Measurements from ENCODE around the gene MSMB. TPM values are rescaled to one million over a fixed set of nuclear protein-coding genes. Genes with fewer than 3 reads are reported as not detected.

The MSMB gene
- polyA plus RNA-seq, 1 of the 3 experiments (the other 2 are of a cell fraction) = not detected

DNA sequence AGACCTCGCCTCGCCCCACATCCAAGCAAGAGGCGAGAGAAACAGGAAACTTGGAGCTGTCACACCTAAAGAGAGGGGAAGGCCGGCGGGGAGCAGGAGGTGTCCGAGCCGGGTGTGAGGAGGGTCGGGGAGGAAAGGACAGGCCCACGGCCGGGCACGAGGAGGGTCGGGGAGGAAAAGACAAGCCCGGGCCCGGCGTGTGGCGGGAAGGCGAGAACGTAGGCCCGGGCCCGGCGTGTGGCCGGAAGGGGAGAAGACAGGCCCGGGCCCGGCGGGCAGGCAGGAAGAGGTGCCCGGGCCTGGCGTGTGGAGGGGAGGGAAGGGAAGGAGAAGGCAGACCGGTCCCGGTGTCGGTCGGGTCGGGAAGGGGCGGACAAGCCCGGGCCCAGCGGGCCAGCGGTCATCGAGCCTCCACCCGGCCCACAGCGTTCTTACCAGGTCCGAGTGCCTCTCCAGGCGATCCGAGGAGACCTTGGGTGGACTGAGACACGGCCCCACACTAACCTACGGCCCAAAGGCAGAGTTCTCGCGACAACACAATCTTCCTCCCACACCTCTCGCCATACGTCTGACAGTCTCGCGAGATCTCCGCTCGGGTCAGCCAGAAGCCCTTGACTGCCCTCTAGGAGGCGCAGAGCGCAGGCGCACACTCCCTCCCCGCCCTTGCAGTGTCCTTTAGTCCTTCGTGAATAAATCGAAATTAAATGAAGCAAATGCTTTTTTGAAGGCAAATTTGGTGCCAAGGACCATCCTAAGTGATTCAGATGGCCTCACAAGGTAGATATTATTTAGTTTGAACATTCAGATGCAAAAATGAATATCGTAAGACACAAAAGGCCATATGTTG is 15.8 kb downstream of the MSMB start, which contains the start of gene NCOA4 (continued):
- TF ChIP-seq, protein P1, sequence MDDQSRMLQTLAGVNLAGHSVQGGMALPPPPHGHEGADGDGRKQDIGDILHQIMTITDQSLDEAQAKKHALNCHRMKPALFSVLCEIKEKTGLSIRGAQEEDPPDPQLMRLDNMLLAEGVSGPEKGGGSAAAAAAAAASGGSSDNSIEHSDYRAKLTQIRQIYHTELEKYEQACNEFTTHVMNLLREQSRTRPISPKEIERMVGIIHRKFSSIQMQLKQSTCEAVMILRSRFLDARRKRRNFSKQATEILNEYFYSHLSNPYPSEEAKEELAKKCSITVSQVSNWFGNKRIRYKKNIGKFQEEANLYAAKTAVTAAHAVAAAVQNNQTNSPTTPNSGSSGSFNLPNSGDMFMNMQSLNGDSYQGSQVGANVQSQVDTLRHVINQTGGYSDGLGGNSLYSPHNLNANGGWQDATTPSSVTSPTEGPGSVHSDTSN (IDR thresholded peaks at IDR 0.05) = no peak
- TF ChIP-seq, protein P2, sequence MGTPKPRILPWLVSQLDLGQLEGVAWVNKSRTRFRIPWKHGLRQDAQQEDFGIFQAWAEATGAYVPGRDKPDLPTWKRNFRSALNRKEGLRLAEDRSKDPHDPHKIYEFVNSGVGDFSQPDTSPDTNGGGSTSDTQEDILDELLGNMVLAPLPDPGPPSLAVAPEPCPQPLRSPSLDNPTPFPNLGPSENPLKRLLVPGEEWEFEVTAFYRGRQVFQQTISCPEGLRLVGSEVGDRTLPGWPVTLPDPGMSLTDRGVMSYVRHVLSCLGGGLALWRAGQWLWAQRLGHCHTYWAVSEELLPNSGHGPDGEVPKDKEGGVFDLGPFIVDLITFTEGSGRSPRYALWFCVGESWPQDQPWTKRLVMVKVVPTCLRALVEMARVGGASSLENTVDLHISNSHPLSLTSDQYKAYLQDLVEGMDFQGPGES (IDR thresholded peaks at IDR 0.05; ENCODE audit: low read depth, low read length) = no peak
- TF ChIP-seq GABPA (IDR thresholded peaks at IDR 0.05; ENCODE audit: low read depth) (0 out of 2 replicates have a peak, but pooled peaks have one; percentile 23), SIN3A (IDR thresholded peaks at IDR 0.05; ENCODE audit: borderline replicate concordance, low read depth, low read length) (peak; percentile 99), TCF12 (IDR thresholded peaks at IDR 0.05) (no peak), NRF1 (IDR thresholded peaks at IDR 0.05; ENCODE audit: low read depth, low read length) (peak; percentile 67), EP300 (IDR thresholded peaks at IDR 0.05; ENCODE audit: borderline replicate concordance in 1 of 2, low read depth in 1 of 2, low read length in 1 of 2) (no peak), CHD2 (IDR thresholded peaks at IDR 0.05; ENCODE audit: low read length, partially characterized antibody) (peak; percentile 100), JUND (IDR thresholded peaks at IDR 0.05) (no peak), MXI1 (IDR thresholded peaks at IDR 0.05; ENCODE audit: low read depth, low read length) (peak; percentile 89; the same call in 1 of the 2 replicates), POLR2AphosphoS5 (IDR thresholded peaks at IDR 0.05; ENCODE audit: low read depth, low read length) (peak; percentile 71), RFX5 (IDR thresholded peaks at IDR 0.05; ENCODE audit: low read length) (no peak), MEF2A (IDR thresholded peaks at IDR 0.05; ENCODE audit: borderline replicate concordance, low read depth) (no peak), ELF1 (IDR thresholded peaks at IDR 0.05) (no peak), RAD21 (IDR thresholded peaks at IDR 0.05; ENCODE audit: low read length) (0 out of 2 replicates have a peak, but pooled peaks have one; percentile 26), FOXM1 (IDR thresholded peaks at IDR 0.05; ENCODE audit: low read depth) (no peak), TAF1 (IDR thresholded peaks at IDR 0.05; ENCODE audit: borderline replicate concordance, low read depth, low read length) (peak; percentile 35; the same call in 1 of the 2 replicates), GATA2 (CRISPR knock-in tag; IDR thresholded peaks at IDR 0.05) (no peak), SMC3 (IDR thresholded peaks at IDR 0.05; ENCODE audit: low read depth, low read length) (no peak)
- TF ChIP-seq, protein P3, sequence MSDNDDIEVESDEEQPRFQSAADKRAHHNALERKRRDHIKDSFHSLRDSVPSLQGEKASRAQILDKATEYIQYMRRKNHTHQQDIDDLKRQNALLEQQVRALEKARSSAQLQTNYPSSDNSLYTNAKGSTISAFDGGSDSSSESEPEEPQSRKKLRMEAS (IDR thresholded peaks at IDR 0.05; ENCODE audit: low read depth) = peak; percentile 58; the same call in 1 of the 2 replicates
- TF ChIP-seq, protein P4, sequence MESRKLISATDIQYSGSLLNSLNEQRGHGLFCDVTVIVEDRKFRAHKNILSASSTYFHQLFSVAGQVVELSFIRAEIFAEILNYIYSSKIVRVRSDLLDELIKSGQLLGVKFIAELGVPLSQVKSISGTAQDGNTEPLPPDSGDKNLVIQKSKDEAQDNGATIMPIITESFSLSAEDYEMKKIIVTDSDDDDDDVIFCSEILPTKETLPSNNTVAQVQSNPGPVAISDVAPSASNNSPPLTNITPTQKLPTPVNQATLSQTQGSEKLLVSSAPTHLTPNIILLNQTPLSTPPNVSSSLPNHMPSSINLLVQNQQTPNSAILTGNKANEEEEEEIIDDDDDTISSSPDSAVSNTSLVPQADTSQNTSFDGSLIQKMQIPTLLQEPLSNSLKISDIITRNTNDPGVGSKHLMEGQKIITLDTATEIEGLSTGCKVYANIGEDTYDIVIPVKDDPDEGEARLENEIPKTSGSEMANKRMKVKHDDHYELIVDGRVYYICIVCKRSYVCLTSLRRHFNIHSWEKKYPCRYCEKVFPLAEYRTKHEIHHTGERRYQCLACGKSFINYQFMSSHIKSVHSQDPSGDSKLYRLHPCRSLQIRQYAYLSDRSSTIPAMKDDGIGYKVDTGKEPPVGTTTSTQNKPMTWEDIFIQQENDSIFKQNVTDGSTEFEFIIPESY (IDR thresholded peaks at IDR 0.05; ENCODE audit: borderline replicate concordance, low read depth) = peak; percentile 99
- TF ChIP-seq, protein P5, sequence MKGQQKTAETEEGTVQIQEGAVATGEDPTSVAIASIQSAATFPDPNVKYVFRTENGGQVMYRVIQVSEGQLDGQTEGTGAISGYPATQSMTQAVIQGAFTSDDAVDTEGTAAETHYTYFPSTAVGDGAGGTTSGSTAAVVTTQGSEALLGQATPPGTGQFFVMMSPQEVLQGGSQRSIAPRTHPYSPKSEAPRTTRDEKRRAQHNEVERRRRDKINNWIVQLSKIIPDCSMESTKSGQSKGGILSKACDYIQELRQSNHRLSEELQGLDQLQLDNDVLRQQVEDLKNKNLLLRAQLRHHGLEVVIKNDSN (IDR thresholded peaks at IDR 0.05; ENCODE audit: borderline replicate concordance, low read depth) = no peak
- TF ChIP-seq, protein P6, sequence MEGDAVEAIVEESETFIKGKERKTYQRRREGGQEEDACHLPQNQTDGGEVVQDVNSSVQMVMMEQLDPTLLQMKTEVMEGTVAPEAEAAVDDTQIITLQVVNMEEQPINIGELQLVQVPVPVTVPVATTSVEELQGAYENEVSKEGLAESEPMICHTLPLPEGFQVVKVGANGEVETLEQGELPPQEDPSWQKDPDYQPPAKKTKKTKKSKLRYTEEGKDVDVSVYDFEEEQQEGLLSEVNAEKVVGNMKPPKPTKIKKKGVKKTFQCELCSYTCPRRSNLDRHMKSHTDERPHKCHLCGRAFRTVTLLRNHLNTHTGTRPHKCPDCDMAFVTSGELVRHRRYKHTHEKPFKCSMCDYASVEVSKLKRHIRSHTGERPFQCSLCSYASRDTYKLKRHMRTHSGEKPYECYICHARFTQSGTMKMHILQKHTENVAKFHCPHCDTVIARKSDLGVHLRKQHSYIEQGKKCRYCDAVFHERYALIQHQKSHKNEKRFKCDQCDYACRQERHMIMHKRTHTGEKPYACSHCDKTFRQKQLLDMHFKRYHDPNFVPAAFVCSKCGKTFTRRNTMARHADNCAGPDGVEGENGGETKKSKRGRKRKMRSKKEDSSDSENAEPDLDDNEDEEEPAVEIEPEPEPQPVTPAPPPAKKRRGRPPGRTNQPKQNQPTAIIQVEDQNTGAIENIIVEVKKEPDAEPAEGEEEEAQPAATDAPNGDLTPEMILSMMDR (IDR thresholded peaks at IDR 0.05) = peak; percentile 73
